HG02870 (cell line): Measurements from ENCODE around the gene SYNRG.
"Not testable (repeated sequence)": the region's sequence is repeated elsewhere in the genome, so short reads cannot be mapped to it uniquely, and the experiment has no call there.

Experiments used
- ATAC-seq: cut with Tn5 transposase; IDR thresholded peaks from one replicate; pipeline ENCODE4 v1.9.1; 2021; ENCODE audit warnings: mild to moderate bottlenecking, moderate library complexity; ENCODE audit not compliant: unreplicated experiment

SYNRG gene

GRCh38 chr17:37545486-37545885 is 63.7 kb downstream of the SYNRG start:
- ATAC-seq = no peak

- no peak for ATAC-seq
These were observed 65.6 kb downstream of the SYNRG start for GRCh38 chr17:37543637-37544052.

- no peak for ATAC-seq
These were observed 67.1 kb downstream of the SYNRG start for GRCh38 chr17:37541880-37542660.

- ATAC-seq = no peak
These were observed 70.1 kb downstream of the SYNRG start for GRCh38 chr17:37538981-37539659.

- no peak for ATAC-seq
These were observed 73.3 kb downstream of the SYNRG start for GRCh38 chr17:37535906-37536305.

GRCh38 chr17:37532756-37533155 is 76.5 kb downstream of the SYNRG start:
- ATAC-seq = no peak

GRCh38 chr17:37530420-37530819 is 78.8 kb downstream of the SYNRG start:
- no peak for ATAC-seq

- ATAC-seq = no peak
These were observed 81.9 kb downstream of the SYNRG start for GRCh38 chr17:37527249-37527851.

GRCh38 chr17:37523715-37524219 is 85.5 kb downstream of the SYNRG start:
- ATAC-seq = no peak

GRCh38 chr17:37521821-37522220 is 87.4 kb downstream of the SYNRG start:
- no peak for ATAC-seq

- no peak for ATAC-seq
These were observed 89.0 kb downstream of the SYNRG start for GRCh38 chr17:37520174-37520573.

- ATAC-seq = no peak
These were observed 89.8 kb downstream of the SYNRG start for GRCh38 chr17:37519251-37519985.

GRCh38 chr17:37518826-37519225 is 90.4 kb downstream of the SYNRG start:
- no peak for ATAC-seq

GRCh38 chr17:37517881-37518280 is 91.3 kb downstream of the SYNRG start:
- no peak for ATAC-seq

GRCh38 chr17:37516127-37516571 is 93.1 kb downstream of the SYNRG start:
- ATAC-seq = no peak

- ATAC-seq = no peak
These were observed 95.5 kb downstream of the SYNRG start for GRCh38 chr17:37513711-37514110.

- ATAC-seq = no peak
These were observed 96.7 kb downstream of the SYNRG start for GRCh38 chr17:37512442-37513068.

GRCh38 chr17:37511642-37512041 is 97.6 kb downstream of the SYNRG start:
- not testable (repeated sequence) for ATAC-seq

GRCh38 chr17:37510056-37510455 is 99.2 kb downstream of the SYNRG start:
- ATAC-seq = no peak

GRCh38 chr17:37507111-37507510 is 102.1 kb downstream of the SYNRG start:
- no peak for ATAC-seq

- ATAC-seq = no peak
These were observed 102.5 kb downstream of the SYNRG start for GRCh38 chr17:37506678-37507077.
